HG03520 (cell line): ENCODE data around the gene RBBP4.
A peak's percentile ranks its signal among the peaks of the same experiment; 100 is the strongest.
"Not testable (repeated sequence)": the region's sequence is repeated elsewhere in the genome, so short reads cannot be mapped to it uniquely, and the experiment has no call there.

ENCODE experiments used
- ATAC-seq: cut with Tn5 transposase; IDR thresholded peaks from one replicate; pipeline ENCODE4 v1.9.1; 2021; ENCODE audit warnings: mild to moderate bottlenecking, moderate library complexity; ENCODE audit not compliant: unreplicated experiment

RBBP4 gene

DNA sequence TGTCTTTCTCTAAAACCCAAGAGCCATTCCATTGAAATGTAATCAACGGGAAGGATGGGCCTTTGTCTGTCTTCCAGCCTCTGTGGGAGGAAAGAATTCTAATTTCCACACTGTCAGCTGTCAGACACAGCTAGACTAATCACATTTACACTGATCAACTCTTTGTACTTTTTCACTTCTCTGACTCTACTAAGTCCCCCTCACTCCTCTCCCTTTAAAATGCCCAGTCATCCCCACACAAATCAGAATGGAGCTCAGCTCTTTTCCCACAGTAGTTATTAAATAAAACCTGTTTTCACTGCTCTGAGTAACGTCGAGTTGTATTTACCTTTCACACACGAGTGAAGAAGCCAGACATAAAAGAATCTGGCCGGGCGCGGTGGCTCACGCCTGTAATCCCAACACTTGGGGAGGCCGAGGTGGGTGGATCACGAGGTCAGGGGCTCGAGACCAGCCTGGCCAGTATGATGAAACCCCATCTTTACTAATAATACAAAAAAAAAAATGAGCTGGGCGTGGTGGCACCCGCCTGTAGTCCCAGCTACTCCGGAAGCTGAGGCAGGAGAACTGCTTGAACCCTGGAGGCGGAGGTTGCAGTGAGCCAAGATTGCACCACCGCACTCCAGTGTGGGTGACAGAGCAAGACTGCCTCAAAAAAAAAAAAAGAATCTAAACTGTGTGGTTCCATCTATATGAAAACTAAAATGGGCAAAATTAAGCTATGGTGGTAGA is 13.9 kb upstream of the RBBP4 start:
- no peak for ATAC-seq

DNA sequence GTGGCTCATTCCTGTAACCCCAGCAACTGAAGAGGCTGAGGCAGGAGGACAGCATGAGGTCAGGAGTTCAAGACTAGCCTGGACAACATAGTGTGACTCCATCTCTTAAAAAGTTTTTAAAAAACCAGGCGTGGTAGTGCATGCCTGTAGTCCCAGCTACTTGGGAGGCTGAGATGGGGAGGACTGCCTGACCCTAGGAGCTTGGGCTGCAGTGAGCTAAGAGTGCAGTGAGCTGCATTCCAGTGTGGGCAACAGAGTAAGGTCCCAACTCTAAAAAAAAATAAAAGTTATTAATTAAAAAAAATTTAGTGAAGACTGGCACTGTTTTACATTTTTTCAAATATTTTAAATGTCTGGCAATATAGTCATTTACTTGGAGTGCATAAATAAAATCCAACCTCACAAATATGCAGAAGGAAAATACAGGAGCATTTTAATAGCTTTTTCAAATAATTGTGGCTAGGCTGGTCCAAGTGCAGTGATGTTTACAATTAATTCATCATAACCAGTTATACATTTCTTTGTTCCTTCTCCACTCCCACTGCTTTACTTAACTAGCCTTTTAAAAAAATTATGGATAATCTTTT is 11.4 kb upstream of the RBBP4 start:
- ATAC-seq: no peak

DNA sequence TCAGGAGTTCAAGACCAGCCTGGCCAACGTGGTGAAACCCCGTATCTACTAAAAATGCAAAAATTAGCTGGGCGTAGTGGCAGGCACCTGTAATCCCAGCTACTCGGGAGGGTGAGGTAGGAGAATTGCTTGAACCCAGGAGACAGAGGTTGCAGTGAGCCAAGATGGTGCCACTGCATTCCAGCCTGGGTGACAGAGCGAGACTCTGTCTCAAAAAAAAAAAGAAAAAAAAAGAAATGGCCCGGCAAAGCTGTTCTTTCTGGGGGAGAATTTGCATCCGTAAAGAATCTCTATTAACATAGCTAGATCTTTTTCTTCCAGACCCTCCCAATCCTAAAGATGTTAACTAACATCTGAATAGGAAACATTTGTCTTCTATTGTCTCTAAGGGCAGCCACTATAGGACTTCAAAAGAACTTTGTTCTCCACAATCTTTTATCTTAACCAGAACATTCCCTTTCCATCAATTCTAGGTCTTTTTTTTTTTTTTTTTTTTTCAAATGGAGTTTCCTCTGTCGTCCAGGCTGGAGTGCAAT is 8.6 kb upstream of the RBBP4 start:
- ATAC-seq: not testable (repeated sequence)

DNA sequence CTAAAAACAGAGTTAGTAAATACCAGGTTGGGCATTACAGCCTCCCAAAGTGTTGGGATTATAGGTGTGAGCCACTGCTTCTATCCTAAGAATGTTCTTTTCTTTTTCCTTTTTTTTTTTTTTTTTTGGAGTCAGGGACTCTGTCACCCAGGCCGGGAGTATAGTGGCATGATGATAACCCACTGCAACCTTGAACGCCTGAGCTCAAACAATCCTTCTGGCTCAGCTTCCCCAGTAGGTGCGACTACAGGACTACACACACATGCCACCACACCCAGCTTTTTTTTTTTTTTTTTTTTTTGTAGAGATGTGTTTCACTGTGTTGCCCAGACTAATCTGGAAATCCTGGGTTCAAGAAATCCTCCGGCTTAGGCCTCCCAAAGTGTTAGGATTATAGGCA is 6.6 kb upstream of the RBBP4 start:
- no peak for ATAC-seq

DNA sequence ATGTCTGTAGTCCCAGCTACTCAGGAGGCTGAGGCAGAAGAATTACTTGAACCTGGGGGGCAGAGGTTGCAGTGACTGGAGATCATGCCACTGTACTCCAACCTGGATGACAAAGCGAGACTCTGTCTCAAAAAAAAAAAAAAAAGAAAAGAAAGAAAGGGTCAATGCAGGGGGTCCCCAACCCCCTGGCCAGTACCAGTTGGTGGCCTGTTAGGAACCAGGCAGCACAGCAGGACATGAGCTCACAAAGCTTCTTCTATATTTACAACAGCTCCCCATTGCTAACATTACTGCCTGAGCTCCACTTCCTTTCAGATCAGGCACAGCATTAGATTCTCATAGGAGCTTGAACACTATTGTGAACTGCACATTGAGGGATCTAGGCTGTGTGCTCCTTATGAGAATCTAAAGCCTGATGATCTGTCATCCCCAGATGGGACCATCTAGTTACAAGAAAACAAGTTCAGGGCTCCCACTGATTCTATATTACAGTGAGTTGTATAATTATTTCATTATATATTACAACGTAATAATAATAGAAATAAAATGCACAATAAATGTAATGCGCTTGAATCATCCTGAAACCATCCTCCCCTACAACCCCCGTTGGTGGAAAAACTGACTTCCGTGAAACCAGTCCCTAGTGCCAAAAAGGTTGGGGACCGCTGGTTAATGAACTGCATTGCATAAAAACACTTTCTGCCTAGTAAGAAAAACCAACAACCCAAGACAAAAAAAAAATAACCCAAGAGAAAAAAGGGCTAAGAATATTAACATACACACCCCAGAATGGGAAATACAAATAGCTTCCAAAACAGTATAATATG is 3.5 kb upstream of the RBBP4 start:
- no peak for ATAC-seq

DNA sequence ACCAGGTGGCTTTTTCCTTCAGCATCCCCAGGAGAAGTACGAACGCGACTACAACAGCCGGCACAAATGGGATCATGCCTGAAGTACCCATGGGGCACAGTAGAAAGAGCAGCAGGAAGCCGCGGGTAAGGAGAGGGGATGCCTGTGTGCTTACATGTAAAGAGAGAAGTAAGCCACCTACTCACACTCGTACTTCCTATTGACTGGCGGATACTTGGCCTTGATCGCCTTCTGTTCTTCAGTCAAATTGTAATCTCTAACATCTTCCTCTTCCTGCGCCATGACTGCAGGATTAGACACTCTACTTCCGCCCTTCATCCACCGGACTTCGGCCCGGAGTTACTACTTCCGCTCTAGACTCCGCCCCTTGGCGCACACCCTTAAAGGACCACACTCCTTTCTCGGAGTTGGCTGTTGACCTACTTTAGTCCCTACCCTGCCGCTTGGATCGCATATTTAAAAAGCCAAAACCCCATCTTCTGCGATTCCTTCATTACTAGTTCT is 708 bp upstream of the RBBP4 start, which contains the start of gene ZBTB8OS:
TSS of gene ZBTB8OS (minus strand) at position 303 of the 504 bp plus-strand sequence. CDS start at position 282, 21 bp downstream.
- peak; percentile 62 for ATAC-seq

DNA sequence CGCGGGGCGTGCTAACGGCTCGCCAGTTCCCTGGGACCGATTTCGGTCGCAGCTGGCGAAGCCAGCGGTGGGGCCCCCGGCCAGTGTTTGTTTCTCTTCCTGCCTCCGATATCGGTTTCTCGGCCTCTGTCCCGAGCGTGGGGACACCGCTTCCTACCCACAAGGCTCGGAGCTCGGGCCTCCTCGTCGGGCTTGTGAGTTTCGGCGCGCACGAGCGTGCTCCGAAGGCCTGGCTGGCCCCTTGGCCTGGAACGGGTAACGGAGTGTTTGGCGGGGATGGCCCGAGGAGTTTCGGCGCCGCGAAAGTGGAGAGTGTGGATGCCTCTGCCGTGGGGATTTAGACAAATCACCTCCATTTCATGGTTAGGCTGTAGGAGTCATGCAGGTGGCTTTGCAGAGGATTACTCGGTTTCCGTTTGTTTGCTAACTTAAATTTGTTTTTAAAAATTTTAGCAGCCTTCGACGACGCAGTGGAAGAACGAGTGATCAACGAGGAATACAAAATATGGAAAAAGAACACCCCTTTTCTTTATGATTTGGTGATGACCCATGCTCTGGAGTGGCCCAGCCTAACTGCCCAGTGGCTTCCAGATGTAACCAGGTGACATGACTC is 559 bp downstream of the RBBP4 start:
- no peak for ATAC-seq

DNA sequence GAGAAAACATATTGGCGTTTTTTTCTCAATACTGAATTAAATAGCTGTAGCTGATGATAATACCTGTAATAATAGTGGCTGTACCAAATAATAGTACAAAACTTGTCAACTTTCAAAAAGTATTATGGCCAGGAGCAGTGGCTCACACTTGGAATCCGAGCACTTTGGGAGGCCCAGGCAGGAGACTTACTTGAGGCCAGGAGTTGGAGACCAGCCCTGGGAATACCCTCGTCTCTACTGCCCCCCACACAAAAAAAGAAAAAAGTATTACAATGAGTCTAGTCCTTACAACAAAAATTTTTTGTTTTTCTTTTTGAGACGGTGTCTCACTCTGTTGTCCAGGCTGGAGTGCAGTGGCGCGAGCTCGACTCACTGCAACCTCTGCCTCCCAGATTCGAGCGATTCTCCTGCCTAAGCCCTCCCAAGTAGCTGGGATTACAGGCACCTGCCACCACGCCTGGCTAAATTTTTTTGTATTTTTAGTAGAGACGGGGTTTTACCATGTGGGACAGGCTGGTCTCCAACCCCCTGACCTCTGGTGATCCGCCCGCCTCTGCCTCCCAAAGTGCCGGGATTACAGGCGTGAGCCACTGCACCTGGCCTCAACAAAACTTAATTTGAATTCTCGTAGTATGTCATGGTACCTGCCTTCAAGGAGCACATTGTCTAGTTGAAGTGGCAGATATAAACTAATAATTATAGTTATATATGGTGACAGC is 1.4 kb downstream of the RBBP4 start:
- ATAC-seq: no peak

DNA sequence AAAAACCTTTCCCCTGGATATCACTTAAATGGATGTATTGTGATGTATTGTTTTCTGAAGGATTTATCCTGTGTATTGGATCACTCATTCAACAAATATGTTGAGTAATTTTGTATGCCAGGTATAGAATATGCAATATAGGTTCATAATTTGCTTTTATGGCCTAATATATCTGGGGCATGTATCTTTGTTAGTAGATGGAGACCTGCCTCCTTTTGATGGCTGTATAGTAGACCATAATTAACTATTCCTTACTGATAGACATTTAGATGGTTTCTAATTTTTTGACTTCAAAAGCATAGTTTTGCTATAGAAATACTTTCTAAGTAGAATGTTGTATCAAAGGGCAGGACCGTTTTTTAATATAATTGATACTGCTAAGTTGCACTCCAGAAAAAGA is 8.6 kb downstream of the RBBP4 start:
- no peak for ATAC-seq

DNA sequence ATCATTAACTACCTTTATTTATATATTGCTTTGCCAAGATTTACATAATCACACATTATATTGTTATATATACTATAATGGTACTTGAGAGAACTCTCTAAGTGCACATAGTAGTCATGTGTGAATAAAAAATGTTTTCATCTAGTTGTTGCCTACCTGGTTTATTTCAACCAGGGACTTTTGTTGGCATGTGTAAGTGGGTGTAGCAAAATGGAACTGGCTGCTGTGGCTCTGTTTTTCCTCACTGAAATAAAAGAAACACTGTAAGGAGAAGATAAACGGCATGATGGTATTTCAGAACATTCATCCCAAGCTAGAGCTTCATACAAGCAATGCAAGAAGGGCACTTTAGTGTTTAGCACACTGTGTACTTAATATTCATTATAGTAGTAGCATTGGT is 14.9 kb downstream of the RBBP4 start:
- no peak for ATAC-seq

DNA sequence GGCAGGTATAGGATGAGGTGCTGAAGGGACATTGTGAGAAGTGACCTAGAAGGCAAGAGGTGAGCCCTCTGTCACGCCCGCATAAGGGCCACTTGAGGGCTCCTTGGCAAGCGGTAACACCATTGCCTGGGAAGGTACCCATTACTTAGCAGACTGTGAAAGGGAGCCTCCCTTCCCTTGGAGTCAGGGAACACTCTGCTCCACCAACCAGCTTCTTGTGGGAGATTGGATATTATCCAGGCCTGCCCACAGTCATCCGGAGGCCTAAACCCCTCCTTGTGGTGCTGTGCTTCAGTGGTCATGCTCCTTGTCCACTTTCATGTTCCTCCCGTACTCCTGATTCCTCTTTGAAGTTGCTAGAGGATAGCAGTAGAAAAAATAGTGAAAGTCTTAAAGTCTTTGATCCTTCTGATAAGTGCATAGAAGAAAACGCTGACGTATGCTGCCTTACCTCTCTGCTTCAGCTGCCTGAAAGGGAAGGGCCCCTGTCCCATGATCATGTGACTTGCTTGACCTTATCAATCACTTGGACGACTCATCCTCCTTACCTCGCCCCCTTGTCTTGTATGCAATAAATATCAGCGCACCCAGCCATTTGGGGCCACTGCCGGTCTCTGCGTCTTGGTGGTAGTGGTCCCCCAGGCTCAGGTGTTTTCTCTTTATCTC is 16.0 kb downstream of the RBBP4 start:
- no peak for ATAC-seq

DNA sequence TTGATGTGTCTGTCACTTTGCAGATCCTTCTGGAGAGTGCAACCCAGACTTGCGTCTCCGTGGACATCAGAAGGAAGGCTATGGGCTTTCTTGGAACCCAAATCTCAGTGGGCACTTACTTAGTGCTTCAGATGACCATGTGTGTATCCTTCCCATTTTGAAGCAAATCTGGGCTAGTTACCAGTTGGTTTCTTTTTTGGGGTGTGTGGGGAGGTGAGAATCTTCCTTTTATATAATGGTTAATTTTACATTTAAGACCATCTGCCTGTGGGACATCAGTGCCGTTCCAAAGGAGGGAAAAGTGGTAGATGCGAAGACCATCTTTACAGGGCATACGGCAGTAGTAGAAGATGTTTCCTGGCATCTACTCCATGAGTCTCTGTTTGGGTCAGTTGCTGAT is 17.7 kb downstream of the RBBP4 start:
- ATAC-seq: not testable (repeated sequence)

DNA sequence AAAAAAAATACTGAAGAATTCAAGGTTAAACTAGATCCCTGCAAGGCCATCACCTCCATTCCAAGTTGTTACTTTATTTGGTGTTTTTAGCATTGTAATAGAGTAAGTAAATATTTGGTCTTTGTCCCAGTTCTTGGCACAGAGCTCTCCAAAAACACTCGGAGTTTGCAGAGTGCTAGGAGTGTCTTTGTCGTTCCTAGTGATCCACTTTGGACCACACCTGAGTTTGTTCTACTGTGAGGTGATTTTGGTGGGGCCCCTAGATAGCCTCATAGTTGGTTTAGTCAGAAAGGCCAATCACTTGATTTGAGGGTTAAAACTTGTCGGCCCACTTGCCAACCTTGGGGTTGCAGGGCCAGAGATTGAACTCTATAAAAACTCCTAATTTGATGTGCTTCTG is 25.9 kb downstream of the RBBP4 start:
- no peak for ATAC-seq

DNA sequence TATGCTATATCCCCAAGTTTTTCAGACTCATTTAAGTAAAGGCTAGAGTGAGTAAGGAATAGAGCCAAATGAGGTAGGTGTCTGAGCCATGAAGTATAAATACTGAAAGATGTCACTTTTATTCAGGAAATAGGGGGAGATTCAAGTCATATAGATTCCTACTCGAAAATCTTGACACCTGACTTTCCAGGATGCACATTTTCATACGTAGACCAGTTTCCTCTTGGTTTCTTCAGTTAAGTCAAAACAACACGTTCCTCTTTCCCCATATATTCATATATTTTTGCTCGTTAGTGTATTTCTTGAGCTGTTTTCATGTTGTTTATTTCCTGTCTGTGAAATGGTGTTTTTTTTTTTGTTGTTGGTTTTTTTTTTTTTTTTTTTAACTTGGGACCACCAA is 29.0 kb downstream of the RBBP4 start:
- ATAC-seq: not testable (repeated sequence)

DNA sequence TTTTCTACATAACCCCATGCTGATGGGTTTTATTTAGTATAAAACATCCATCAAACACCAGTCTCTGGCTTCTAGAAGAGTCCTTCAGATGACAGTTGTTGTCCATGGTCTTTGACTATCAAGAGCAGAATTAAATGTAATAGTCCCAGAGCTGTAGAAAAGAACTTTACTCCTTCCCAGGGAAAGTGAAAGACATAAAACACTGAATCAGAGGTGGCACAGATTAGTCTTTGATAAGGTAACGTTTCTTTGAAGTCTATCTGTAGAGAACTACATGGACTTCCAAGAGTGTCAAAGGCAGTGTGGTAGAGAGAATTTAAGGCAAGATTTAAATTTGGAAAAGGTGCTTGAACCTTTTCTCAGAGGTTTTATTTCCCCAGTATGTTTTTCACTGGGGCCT is 29.6 kb downstream of the RBBP4 start:
- ATAC-seq: no peak

DNA sequence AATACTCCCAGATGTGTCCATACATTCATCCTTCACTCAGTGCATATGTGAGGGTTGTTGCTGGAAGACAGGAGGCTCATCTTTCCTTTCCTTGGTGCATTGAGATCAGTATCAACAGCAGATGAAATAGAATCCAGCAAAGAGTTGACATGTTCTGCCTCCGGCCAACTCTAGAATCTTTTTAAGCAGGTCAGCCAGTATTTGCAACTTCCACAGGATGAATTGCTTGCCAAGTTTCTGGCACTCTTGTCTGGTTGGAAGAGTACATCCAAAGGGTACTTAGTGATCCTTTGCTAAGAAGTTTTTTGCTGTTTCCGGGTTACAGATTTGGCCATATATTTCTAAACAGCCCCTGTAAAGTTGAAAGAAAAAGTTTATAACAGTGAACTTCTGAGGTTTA is 30.5 kb downstream of the RBBP4 start:
- no peak for ATAC-seq

DNA sequence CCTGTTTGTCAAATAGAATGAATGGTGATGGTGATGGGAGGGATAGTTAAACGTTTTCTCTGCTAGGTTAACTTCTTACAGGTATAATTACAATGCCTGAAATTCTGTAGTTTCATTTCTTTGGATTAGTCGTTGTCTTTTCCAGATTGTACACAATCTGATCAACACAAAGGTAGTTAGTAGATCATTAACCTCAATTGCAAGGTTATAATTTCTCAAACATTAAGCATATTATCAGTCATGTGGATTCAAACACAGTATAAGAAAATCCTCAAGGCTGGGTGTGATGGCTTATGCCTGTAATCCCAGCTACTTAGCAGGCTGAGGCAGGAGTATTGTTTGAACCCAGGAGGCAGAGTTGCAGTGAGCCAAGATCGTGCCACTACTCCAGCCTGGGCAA is 31.0 kb downstream of the RBBP4 start:
- no peak for ATAC-seq

DNA sequence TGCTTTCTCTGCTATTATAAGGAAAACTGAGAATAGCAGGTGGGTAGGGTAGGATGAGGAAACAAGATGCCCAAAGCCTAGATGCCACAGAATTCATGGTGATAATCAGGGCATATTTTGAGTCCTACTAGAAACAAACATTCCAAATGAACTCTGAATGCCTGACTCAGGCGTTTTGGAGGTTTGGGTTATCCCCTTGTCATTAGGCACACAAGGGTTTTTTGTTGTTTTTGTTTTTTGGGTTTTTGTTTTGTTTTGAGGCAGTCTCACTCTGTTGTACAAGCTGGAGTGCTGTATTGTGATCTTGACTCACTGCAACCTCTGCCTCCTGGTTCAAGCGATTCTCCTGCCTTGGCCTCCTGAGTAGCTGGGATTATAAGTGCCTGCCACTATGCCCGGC is 32.4 kb downstream of the RBBP4 start:
- ATAC-seq: no peak

DNA sequence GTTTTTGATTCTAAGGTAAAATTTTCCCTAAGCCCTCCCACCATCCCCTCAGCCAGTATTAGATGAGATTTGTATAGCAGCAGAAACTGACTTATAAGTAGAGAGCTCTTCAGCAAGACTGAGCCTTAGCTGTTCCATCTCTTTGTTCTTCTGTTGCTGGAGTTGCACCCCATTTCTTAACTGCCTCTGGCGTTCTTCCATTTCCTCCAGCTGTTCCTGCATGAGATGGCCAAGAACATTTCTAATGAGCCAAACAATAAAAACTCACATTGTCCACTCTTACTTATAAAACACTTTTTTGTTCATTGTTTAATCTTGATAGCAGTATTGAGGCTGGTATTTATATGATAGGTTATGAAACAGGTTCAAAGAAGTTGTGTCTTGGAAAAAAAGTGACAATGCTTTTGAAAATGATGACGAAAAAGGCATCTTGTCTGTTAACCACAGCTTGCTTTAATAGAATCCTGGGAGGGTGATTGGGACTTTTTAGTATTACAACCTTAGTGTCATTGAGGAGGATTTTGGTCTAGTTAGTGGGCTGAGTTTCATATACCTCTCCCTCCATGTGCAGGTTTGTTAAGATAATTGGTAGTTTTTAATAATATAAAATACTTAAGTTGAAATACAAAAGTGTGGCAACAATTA is 33.3 kb downstream of the RBBP4 start:
- ATAC-seq: no peak
